K562 (cell line): ENCODE data around the gene PRRC2B.

Source experiments
- ARNT ChIP-seq, 2 experiments: fragments of 450-650 bp; IDR thresholded peaks; 2 replicates each; pipeline ENCODE4 v1.6.1; 2016; ENCODE audit warnings: mild to moderate bottlenecking in 1 of 2
- ATF7 ChIP-seq: fragments of 450-650 bp; IDR thresholded peaks from 2 replicates; pipeline ENCODE4 v1.7.1; 2014; ENCODE audit warnings: mild to moderate bottlenecking, moderate library complexity
- CTCF ChIP-seq, 3 experiments: IDR thresholded peaks in 2 of 3; conservative IDR thresholded peaks in 1 of 3; 2 replicates each; pipeline ENCODE4 v1.5.1; 2011 to 2012; ENCODE audit warnings: low read length in 3 of 3, mild to moderate bottlenecking in 3 of 3, control low read depth in 2 of 3, improper control_type of control experiment in 1 of 3, inconsistent platforms in 1 of 3, low read depth in 1 of 3, mixed read lengths in 1 of 3, moderate library complexity in 1 of 3; ENCODE audit not compliant: insufficient read depth in 2 of 3
- ELF4 ChIP-seq: fragments of 450-650 bp; formaldehyde crosslinking; IDR thresholded peaks from 2 replicates; pipeline ENCODE4 v1.4.0; 2022; ENCODE audit warnings: missing genetic modification characterization
- FOSL1 ChIP-seq: fragments of 200-800 bp; sonication (Bioruptor generic); conservative IDR thresholded peaks from 2 replicates; pipeline ENCODE4 v1.6.1; 2016; ENCODE audit warnings: missing genetic modification characterization, missing compliant biosample characterization
- HDGF ChIP-seq: fragments of 450-650 bp; IDR thresholded peaks from 2 replicates; pipeline ENCODE4 v1.6.1; 2016
- KAT2B ChIP-seq: IDR thresholded peaks from one replicate; pipeline ENCODE4 v1.6.1; 2012; ENCODE audit warnings: low read depth, mild to moderate bottlenecking, control low read depth, inconsistent platforms, low read length, moderate library complexity
- MYNN ChIP-seq, 2 experiments: sonication (generic); formaldehyde crosslinking in 1 of 2; IDR thresholded peaks; 2 replicates each; pipeline versions ENCODE4 v1.5.0 to v1.6.1; 2016 to 2020; ENCODE audit warnings: antibody characterized with exemption in 1 of 2, missing genetic modification reagents in 1 of 2
- SMAD2 ChIP-seq: fragments of 150-350 bp; IDR thresholded peaks from 2 replicates; pipeline ENCODE4 v1.6.1; 2014; ENCODE audit warnings: low read depth, mild to moderate bottlenecking, low read length
- SMC3 ChIP-seq: conservative IDR thresholded peaks from 2 replicates; pipeline ENCODE4 v1.6.1; 2011; ENCODE audit warnings: low read depth, low read length, improper control_type of control experiment; ENCODE audit not compliant: insufficient read depth
- THAP7 ChIP-seq: fragments of 250-450 bp; sonication (Bioruptor Pico); IDR thresholded peaks from 2 replicates; pipeline ENCODE4 v1.5.0; 2021
- ZFP36 ChIP-seq: fragments of 150-350 bp; IDR thresholded peaks from 2 replicates; pipeline ENCODE4 v1.6.1; 2018; ENCODE audit warnings: low read length, low read depth; ENCODE audit not compliant: partially characterized antibody
- ZNF121 ChIP-seq: sonication (generic); formaldehyde crosslinking; conservative IDR thresholded peaks from 2 replicates; pipeline ENCODE4 v1.8.0; 2022; ENCODE audit warnings: missing genetic modification reagents

DNA sequence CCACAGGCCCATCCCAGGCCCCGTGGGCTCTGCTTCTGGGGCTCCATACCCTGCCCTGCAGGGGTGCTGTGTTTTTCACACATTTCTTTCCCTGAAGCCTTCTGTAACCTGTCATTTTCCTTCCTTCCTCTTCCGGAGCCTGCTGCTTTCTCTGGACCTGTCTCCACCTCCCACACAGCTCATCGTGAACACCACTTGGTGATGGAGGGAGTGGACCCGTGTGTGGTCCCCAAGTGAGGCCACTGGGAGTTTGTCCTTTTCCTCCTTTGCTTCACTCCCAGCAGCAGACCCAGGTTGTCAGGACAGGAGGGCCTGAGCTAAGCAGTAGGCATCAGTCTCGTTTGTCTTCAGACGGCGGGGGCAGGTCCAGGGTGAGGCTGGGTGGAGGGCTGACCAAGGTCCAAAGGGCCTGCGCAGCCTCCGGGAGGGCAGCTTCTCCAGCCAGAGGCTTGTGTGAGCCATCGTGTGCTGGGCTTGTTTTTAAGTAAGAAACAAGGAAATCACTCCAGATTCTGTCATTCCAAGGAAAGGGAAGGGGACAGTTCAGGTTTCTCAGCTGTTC lies 103.0 kb downstream of the PRRC2B start:
- TF ChIP-seq SMC3 (no peak), ARNT (IDR thresholded peaks at IDR 0.05) (no peak), SMAD2 (no peak), KAT2B (no peak), ELF4 (CRISPR knock-in tag) (no peak), CTCF (IDR thresholded peaks at IDR 0.05 in 2 of 3, conservative IDR thresholded peaks at IDR 0.05 in 1 of 3; ENCODE audit: insufficient read depth in 2 of 3, low read depth in 1 of 3, low read length in 3 of 3) (no peak), ZFP36 (no peak), THAP7 (CRISPR knock-in tag) (no peak), ATF7 (no peak), ZNF121 (CRISPR knock-in tag) (no peak), HDGF (no peak), FOSL1 (tag) (no peak), MYNN (IDR thresholded peaks at IDR 0.05) (no peak), MYNN (CRISPR knock-in tag; IDR thresholded peaks at IDR 0.05) (no peak)
